ENCODE data around the gene MARK1.

GRCh38 chr1:220577926-220578325 is 50.0 kb downstream of the MARK1 start:
- TF ChIP-seq ZNF354C (tag by site-specific recombination; IDR thresholded peaks at IDR 0.05; ENCODE audit: borderline replicate concordance, low read depth), result no peak
- TF ChIP-seq YY1 (tag by site-specific recombination; IDR thresholded peaks at IDR 0.05), result no peak
- no peak for TF ChIP-seq ZNF146 (tag by site-specific recombination; IDR thresholded peaks at IDR 0.05)
- no peak for TF ChIP-seq ZBTB21 (tag by site-specific recombination; IDR thresholded peaks at IDR 0.05)
- TF ChIP-seq CTCF (tag by site-specific recombination; IDR thresholded peaks at IDR 0.05), result no peak
- TF ChIP-seq ZBTB1 (tag by site-specific recombination; IDR thresholded peaks at IDR 0.05), result no peak
- TF ChIP-seq ZNF292 (tag by site-specific recombination; IDR thresholded peaks at IDR 0.05; ENCODE audit: borderline replicate concordance, low read depth), result no peak
- no peak for TF ChIP-seq ZNF76 (tag by site-specific recombination; IDR thresholded peaks at IDR 0.05; ENCODE audit: borderline replicate concordance, low read depth)
- TF ChIP-seq ZNF561 (tag by site-specific recombination; IDR thresholded peaks at IDR 0.05; ENCODE audit: borderline replicate concordance), result no peak

Measured in HEK293 (cell line).